Activated CD8-positive, alpha-beta memory T cell treated with anti-CD3 and anti-CD28 coated beads for 36 hours (primary cell): ENCODE data around the gene MEGF6. TPM values are rescaled to one million over a fixed set of nuclear protein-coding genes. Genes with fewer than 3 reads are reported as not detected.

ENCODE experiments used
- CTCF ChIA-PET: fragments of 350-600 bp; sonication (Branson Sonifier 250); formaldehyde crosslinking; loops from one replicate; lab custom pipeline; 2021; ENCODE audit warnings: antibody characterized with exemption; lab: Charles Lee
- POLR2A ChIA-PET: fragments of 350-600 bp; sonication (Branson Sonifier 250); formaldehyde crosslinking; loops from one replicate; lab custom pipeline; 2021; ENCODE audit warnings: antibody characterized with exemption; lab: Charles Lee
- total RNA-seq, 2 experiments: library from RNA; stranded (reverse); gene quantifications; one replicate each; pipeline ENCODE4 v1.2.3, GENCODE V29; 2021

MEGF6 gene
- total RNA-seq, 2 experiments from 2014 or later, result 1.3 to 1.6 TPM

DNA sequence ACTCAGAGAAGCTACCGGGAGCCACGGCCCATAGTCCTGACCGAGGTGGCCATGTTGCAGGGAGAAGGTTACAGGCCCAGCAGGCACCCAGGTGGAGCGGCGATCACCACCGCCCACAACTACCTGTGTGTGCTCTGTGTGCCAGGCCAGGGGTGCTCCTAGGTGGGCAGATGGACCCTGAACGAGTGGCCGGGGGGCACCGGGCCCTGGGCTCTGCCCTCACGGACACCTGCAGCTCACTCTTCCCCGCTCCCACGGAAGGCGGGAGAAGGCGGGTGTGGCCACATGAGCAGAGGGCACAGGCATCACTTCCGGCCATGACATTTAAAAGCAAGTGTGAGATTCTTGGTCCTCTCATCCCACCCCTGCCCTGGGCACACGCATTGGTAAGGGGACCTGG, 73.9 kb downstream of the MEGF6 start:
- POLR2A ChIA-PET, result no interaction called here
- CTCF ChIA-PET, result no interaction called here

DNA sequence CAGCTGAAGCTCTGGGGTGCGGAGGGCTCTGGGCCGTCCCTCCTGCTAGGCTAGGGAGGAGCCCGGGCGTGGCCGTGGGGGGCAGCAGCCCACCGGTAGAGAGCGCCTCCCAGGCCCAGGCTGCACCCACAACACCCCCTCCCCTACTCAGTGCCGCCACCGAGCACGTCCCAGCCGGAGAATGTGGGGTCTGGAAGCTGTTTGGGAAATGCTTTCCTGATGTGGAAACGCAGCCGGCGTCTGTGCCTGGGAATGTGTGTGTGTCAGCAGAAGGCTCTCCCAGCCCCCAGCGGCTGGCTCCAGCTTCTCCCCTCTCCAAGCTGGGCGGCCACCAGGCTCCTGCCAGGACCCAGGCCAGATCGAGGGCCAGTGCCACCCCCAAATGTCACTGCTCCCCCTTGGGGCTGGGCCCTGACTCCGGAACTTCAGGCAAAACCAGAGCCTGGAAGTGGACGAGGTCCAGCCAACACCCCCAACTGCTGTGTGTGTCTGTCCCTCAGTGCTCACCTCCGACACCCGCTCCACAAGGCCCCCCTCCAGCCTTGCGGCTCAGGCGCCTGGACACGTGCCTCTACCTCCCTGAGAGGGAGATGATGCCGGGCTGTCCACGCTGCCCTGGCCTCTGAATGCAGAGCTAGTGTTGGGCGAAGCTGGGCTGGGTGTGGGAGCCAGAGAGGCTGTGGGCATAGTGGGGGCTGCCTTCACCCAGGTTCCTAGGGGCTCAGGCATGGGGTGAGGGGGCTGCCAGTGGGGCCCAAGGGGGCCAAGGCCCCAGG, 74.7 kb downstream of the MEGF6 start:
- POLR2A ChIA-PET, result no interaction called here
- CTCF ChIA-PET, result no interaction called here

DNA sequence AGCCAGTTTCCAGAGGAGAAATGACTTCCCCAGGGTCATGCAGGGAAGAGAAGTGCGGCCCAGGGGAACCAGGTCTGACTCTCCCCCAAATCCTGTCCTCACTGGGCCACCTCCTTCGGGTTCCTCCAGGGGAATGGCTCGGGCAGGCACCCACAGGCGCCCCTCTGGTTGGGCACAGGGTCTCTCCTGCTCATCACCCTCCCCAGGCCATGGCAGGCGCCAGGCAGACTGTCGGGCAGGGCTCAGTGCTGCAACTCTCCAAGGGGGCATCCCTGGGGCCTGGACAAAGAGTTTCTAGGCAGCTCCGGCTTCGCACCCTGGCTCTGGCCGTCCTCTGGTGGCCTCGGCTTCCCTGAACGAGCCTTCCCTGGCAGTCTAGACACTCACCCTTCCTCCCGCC, 75.6 kb downstream of the MEGF6 start:
- POLR2A ChIA-PET, result no interaction called here

DNA sequence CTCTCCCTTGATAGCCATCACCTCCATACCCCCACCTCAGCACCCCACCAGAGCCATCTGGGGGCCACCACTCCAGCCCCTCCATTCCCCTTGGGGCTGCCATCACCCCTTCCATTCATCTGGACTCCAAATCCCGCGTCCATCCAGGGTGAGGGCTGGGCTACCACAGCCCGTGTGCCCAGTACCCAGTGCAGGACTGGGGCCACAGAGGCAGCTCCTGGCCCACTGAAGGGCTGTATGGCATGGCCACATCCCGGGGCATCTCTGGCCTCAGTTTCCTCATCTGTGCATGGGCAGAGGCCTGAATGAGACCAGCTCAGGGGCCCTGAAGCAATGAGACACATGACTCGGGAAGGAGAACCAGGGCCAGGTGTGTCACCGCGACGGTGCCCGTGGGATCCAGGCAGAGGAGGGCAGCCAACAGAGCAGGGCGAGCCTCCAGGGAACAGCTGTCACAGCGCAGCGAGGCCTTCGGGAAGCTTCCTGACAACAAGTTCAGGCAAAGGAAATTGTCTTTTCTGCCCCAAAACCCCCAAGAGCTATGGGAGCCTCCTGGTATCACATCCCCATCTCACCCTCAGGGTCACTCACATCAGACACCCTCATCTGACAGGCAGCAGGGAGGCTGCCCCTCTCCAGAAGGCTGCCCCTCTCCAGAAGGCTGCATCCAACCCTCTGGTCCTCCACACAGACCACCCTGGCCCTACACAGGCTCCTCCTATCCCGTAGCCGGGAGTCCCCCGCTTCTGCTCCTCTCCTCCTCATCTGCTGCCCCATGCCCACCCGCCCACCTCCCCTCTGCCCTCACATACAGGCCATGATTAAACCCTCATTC, 76.3 kb downstream of the MEGF6 start:
- POLR2A ChIA-PET, result no interaction called here
- CTCF ChIA-PET, result no interaction called here

More for the DNA sequence above, 75.6 kb downstream of the MEGF6 start:
- CTCF ChIA-PET, result no interaction called here

- CTCF ChIA-PET, result interaction anchor here (1.3 kb wide), 1 partner anchor 15 kb away, joined by 3 read pairs; no protein-coding TSS in a partner anchor
- POLR2A ChIA-PET, result no interaction called here
Observed at GRCh38 chr1:3533067-3534048, 78.0 kb downstream of the MEGF6 start.

- POLR2A ChIA-PET, result interaction anchor here (1.1 kb wide), 1 partner anchor 67 kb away, joined by 3 read pairs; no protein-coding TSS in a partner anchor
- CTCF ChIA-PET, result interaction anchor here (1.5 kb wide), 1 partner anchor 41 kb away, joined by 4 read pairs; no protein-coding TSS in a partner anchor
Observed at GRCh38 chr1:3531928-3532327, 79.4 kb downstream of the MEGF6 start.

- ChIA-PET CTCF (interaction anchor here (1.5 to 2.4 kb wide), 2 partner anchors 13 to 40 kb away, joined by 4 to 8 read pairs; no protein-coding TSS in a partner anchor), POLR2A (interaction anchor here (1.1 kb wide), 1 partner anchor 68 kb away, joined by 3 read pairs; no protein-coding TSS in a partner anchor)
Observed at GRCh38 chr1:3530926-3531818, 80.1 kb downstream of the MEGF6 start.

DNA sequence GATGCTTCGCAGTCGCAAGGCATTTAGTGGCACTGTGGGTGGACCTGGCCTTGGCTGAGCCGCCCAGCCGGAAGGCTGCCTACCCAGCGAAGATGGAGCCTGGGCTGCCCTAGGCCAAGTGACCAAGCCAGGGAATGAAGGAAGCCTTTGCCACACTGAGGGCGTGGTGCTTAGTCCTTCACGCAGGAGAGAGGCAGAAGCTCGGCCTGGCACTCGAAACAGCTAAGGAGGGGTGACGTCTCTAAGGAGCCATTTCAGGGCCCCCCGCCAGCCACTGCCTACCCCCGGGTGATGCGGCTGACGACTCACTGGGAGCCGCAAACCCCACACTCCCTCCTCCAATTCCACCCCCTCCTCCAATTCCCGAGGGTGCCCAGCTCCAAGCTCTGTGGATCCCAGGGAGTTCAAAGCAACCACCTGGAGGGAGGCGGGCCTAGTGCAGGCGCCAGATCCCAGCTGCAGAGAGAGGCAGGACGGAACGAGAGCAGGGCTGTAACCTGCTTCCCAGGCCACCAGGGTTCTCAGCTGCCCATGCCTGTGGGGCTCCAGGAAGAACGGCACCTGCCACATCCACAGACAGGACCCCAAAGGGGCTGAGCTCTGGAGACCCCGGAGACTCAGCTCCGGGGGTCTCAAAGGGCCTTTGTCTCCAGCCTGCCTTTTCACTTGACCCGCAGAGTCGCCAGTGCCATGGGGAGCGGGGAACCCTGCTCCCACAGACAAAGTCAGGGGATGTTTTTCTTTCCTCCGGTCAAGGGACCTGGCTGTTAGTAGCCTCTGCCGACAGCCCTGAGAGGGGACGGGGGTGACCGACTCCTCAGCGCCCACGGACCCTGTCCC, 81.0 kb downstream of the MEGF6 start:
- ChIA-PET CTCF (interaction anchor here (0.7 to 2.4 kb wide), 3 partner anchors 12 to 77 kb away, joined by 3 to 8 read pairs (median 4); no protein-coding TSS in a partner anchor), POLR2A (no interaction called here)

GRCh38 chr1:3529099-3529729, 82.1 kb downstream of the MEGF6 start:
- POLR2A ChIA-PET, result no interaction called here
- CTCF ChIA-PET, result interaction anchor here (2.4 kb wide), 1 partner anchor 11 kb away, joined by 8 read pairs; no protein-coding TSS in a partner anchor

DNA sequence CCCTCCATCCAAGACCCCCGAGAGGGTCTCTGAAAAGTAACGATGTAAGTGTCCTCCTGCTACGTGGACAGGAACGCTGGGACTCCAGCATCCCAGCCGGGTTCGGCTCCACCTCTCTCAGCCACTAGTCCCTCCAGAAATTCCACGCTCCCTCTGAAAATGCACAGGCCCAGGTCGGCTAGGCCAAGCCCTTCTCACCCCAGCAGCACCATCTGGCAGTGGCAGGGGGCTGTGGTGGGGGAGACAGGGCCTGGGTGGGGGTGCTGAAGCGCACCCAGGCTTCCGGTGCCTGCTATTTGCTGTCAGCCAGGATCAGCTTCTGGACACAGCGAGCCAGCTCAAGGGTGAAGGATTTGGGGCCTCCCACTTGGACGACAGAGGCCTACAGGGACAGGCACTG, 83.5 kb downstream of the MEGF6 start:
- ChIA-PET CTCF (interaction anchor here (1.4 to 1.5 kb wide), 2 partner anchors 37 to 91 kb away, joined by 3 read pairs; no protein-coding TSS in a partner anchor), POLR2A (no interaction called here)

DNA sequence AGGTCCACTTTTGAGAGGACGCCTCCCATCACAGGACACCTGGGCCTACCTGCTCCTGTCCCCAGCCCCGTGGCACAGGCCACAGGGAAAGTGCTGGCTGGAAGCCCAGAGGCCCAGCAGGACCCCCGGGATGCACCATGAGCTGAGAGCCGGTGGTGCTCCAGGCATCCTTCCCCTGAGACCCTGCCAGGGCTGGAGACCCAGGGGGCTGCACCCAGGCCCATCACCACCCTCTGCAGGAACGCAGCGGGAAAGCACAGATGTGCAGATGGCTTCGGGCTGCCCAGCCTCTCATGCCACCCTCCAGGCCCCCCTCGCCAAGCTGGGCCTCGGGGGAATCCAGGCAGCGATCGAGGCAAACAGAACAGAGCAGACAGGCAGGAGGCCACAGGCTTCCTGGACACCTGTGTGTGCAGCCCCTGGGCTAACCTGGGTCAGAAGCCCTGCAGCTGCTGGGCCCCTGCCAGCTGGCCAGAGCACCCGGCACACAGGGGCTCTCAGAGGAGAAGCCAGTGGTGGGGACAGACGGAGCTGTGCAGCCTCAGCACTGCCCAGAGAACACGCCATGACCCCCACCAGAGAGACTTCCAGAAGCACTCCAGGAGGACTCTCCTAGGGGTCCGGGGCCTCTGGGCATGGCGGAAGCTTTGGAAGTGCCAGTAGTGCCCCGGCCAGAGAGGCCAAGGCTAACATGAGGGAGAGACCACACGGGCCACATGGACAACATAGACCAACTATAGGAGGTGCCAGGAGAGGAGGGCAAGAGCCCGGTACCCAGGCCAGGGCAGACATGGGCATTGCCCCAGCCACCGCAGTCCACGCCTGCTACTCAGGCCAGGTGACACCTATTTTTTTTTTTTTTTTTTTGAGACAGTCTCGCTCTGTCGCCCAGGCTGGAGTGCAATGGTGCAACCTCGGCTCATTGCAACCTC, 85.5 kb downstream of the MEGF6 start:
- POLR2A ChIA-PET, result interaction anchor here (0.7 kb wide), 1 partner anchor 1130 kb away, joined by 7 read pairs; no protein-coding TSS in a partner anchor
- CTCF ChIA-PET, result no interaction called here

- POLR2A ChIA-PET, result no interaction called here
- CTCF ChIA-PET, result no interaction called here
Observed at GRCh38 chr1:3524556-3525203, 86.6 kb downstream of the MEGF6 start.

DNA sequence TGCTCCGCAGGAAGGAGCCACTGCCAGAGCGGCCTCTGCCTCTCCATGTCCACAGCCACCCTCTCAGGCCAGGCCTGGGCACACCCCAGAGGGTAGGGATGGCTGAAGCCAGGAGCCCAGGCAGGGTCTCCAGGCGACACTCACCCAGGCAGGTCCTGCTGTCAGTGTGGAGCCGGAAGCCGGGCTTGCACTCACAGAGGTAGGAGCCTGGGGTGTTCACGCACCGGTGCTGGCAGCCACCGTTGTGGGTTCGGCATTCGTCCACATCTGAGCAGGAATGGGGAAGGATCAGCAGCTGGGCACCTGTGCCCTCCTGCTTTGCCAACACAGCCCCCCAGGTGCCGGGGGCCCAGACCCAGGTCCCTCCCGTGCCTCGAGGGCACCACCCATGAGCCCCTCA, 87.3 kb downstream of the MEGF6 start:
- ChIA-PET POLR2A (no interaction called here), CTCF (no interaction called here)

GRCh38 chr1:3522564-3523265, 88.6 kb downstream of the MEGF6 start:
- ChIA-PET POLR2A (no interaction called here), CTCF (no interaction called here)
